Measurements from ENCODE around the gene FBXL12. TPM values are rescaled to one million over a fixed set of nuclear protein-coding genes. Genes with fewer than 3 reads are reported as not detected.
A peak's percentile ranks its signal among the peaks of the same experiment; 100 is the strongest.
"Not testable (repeated sequence)": the region's sequence is repeated elsewhere in the genome, so short reads cannot be mapped to it uniquely, and the experiment has no call there.

The FBXL12 gene
- total and polyA plus RNA-seq, 2 experiments from 2014 or later: 23.5 to 25.4 TPM

DNA sequence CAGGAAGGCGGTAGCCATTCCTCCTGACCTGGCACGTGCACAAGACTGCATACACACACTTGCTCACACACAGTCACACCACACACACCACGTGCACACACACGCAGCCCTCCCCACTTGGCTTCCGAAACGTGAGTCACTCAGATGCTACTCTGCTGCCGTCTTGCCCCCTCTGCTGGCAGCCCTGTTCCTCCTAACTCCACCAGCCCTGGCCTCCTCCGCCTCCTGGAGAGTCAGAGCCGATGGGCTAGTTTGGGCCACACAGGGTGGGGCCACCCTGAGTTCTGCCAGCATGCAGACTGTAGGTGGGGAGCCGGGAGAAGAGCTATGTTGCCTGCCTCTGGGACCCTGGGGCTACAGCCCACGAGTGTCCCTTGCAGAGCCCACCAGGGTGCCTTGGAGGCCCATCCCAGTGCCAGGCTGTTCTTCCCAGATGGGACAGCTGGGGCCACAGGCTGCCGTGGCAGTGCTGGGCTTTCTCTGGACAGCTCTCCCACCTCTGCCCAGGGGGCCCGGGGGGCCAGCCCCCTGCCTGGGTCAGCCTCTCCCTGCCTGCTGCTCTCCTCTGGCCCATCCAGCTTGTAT is 28.3 kb upstream of the FBXL12 start:
- H3K36me3 ChIP-seq (ENCODE audit: insufficient read depth): no peaks in the 10 kb centered on the region
- no peak overlapping the region for H2AFZ ChIP-seq
- H3K4me3 ChIP-seq: no peak overlapping the region
- H3K4me1 Mint-ChIP-seq: peaks cover 23% of the 10 kb centered on the region
- peaks cover 9% of the 10 kb centered on the region for H3K27me3 Mint-ChIP-seq (ENCODE audit: insufficient read depth, low read depth, poor library complexity)
- H3K27ac Mint-ChIP-seq: peak overlapping the region; percentile 31; the same call in 1 of the 2 replicates
- no peak overlapping the region for H3K27ac ChIP-seq (ENCODE audit: low read depth)
- H3K9me3 Mint-ChIP-seq: peaks cover 4% of the 10 kb centered on the region; the same call in 2 of the 3 replicates
- no peak overlapping the region for H3K4me3 Mint-ChIP-seq
- no peaks in the 10 kb centered on the region for H3K79me2 ChIP-seq (replicated peaks; ENCODE audit: insufficient read depth)
- H3K27me3 ChIP-seq (ENCODE audit: insufficient read depth): no peaks in the 10 kb centered on the region
- H4K20me1 ChIP-seq (replicated peaks; ENCODE audit: insufficient read depth): peaks cover 8% of the 10 kb centered on the region; the same call in 1 of the 2 replicates
- DNase-seq (ENCODE audit: low spot score) (peak; percentile 77), ATAC-seq (peak; percentile 72)
- H3K4me2 ChIP-seq: no peak overlapping the region
- H3K4me1 ChIP-seq (ENCODE audit: insufficient read depth): peaks cover 10% of the 10 kb centered on the region; the same call in 1 of the 2 replicates
- 0 out of 2 replicates have a peak, but pooled peaks have one; percentile 12 for TF ChIP-seq CREB1 (CRISPR knock-in tag; IDR thresholded peaks at IDR 0.05; ENCODE audit: low read depth)
- TF ChIP-seq, protein P1, sequence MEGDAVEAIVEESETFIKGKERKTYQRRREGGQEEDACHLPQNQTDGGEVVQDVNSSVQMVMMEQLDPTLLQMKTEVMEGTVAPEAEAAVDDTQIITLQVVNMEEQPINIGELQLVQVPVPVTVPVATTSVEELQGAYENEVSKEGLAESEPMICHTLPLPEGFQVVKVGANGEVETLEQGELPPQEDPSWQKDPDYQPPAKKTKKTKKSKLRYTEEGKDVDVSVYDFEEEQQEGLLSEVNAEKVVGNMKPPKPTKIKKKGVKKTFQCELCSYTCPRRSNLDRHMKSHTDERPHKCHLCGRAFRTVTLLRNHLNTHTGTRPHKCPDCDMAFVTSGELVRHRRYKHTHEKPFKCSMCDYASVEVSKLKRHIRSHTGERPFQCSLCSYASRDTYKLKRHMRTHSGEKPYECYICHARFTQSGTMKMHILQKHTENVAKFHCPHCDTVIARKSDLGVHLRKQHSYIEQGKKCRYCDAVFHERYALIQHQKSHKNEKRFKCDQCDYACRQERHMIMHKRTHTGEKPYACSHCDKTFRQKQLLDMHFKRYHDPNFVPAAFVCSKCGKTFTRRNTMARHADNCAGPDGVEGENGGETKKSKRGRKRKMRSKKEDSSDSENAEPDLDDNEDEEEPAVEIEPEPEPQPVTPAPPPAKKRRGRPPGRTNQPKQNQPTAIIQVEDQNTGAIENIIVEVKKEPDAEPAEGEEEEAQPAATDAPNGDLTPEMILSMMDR (conservative IDR thresholded peaks at IDR 0.05; ENCODE audit: low read depth in 2 of 2): peak; percentile 59 to 84
- TF ChIP-seq, protein P2, sequence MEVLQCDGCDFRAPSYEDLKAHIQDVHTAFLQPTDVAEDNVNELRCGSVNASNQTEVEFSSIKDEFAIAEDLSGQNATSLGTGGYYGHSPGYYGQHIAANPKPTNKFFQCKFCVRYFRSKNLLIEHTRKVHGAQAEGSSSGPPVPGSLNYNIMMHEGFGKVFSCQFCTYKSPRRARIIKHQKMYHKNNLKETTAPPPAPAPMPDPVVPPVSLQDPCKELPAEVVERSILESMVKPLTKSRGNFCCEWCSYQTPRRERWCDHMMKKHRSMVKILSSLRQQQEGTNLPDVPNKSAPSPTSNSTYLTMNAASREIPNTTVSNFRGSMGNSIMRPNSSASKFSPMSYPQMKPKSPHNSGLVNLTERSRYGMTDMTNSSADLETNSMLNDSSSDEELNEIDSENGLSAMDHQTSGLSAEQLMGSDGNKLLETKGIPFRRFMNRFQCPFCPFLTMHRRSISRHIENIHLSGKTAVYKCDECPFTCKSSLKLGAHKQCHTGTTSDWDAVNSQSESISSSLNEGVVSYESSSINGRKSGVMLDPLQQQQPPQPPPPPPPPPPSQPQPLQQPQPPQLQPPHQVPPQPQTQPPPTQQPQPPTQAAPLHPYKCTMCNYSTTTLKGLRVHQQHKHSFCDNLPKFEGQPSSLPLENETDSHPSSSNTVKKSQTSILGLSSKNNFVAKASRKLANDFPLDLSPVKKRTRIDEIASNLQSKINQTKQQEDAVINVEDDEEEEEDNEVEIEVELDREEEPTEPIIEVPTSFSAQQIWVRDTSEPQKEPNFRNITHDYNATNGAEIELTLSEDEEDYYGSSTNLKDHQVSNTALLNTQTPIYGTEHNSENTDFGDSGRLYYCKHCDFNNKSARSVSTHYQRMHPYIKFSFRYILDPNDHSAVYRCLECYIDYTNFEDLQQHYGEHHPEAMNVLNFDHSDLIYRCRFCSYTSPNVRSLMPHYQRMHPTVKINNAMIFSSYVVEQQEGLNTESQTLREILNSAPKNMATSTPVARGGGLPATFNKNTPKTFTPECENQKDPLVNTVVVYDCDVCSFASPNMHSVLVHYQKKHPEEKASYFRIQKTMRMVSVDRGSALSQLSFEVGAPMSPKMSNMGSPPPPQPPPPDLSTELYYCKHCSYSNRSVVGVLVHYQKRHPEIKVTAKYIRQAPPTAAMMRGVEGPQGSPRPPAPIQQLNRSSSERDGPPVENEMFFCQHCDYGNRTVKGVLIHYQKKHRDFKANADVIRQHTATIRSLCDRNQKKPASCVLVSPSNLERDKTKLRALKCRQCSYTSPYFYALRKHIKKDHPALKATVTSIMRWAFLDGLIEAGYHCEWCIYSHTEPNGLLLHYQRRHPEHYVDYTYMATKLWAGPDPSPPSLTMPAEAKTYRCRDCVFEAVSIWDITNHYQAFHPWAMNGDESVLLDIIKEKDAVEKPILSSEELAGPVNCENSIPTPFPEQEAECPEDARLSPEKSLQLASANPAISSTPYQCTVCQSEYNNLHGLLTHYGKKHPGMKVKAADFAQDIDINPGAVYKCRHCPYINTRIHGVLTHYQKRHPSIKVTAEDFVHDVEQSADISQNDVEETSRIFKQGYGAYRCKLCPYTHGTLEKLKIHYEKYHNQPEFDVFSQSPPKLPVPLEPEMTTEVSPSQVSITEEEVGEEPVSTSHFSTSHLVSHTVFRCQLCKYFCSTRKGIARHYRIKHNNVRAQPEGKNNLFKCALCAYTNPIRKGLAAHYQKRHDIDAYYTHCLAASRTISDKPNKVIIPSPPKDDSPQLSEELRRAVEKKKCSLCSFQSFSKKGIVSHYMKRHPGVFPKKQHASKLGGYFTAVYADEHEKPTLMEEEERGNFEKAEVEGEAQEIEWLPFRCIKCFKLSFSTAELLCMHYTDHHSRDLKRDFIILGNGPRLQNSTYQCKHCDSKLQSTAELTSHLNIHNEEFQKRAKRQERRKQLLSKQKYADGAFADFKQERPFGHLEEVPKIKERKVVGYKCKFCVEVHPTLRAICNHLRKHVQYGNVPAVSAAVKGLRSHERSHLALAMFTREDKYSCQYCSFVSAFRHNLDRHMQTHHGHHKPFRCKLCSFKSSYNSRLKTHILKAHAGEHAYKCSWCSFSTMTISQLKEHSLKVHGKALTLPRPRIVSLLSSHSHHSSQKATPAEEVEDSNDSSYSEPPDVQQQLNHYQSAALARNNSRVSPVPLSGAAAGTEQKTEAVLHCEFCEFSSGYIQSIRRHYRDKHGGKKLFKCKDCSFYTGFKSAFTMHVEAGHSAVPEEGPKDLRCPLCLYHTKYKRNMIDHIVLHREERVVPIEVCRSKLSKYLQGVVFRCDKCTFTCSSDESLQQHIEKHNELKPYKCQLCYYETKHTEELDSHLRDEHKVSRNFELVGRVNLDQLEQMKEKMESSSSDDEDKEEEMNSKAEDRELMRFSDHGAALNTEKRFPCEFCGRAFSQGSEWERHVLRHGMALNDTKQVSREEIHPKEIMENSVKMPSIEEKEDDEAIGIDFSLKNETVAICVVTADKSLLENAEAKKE (CRISPR knock-in tag; IDR thresholded peaks at IDR 0.05): no peak
- peaks cover 31% of the 10 kb centered on the region for H3K36me3 Mint-ChIP-seq (ENCODE audit: low read depth)
- no peaks in the 10 kb centered on the region for H3K9me2 ChIP-seq (ENCODE audit: insufficient read depth)
- no peaks in the 10 kb centered on the region for H3F3A ChIP-seq (replicated peaks; ENCODE audit: low read depth)

DNA sequence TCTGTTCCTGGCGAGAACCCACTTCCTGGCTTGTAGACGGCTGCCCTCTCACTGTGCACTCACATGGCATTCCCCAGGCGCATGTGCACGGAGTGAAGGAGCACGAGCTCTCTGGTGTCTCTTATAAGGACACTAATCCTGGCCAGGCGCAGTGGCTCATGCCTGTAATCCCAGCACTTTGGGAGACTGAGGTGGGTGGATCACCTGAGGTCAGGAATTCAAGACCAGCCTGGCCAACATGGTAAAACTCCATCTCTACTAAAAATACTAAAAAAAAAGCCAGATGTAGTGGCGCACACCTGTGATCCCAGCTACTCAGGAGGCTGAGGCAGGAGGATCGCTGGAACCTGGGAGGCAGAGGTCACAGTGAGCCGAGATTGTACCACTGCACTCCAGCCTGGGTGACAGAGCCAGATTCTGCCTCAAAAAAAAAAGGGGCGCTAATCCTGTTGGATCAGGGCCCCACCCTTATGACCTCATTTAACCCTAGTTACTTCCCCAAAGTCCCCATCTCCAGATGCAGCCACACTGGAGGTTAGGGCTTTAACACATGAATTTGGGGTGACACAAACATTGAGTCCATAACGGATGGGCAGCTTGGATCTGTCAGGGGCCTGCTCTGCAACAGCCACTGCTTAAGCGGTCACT is 24.9 kb upstream of the FBXL12 start:
- H2AFZ ChIP-seq; H3K36me3 ChIP-seq (ENCODE audit: insufficient read depth); H3K4me1 Mint-ChIP-seq; H3K27ac Mint-ChIP-seq; H3K27me3 Mint-ChIP-seq (ENCODE audit: insufficient read depth, low read depth, poor library complexity); ATAC-seq; H3K27me3 ChIP-seq (ENCODE audit: insufficient read depth); H3K4me2 ChIP-seq; H3K79me2 ChIP-seq (replicated peaks; ENCODE audit: insufficient read depth); H3F3A ChIP-seq (replicated peaks; ENCODE audit: low read depth); H3K9me3 Mint-ChIP-seq; H3K4me3 Mint-ChIP-seq; H3K4me3 ChIP-seq; H3K27ac ChIP-seq (ENCODE audit: low read depth); H4K20me1 ChIP-seq (replicated peaks; ENCODE audit: insufficient read depth); H3K4me1 ChIP-seq (ENCODE audit: insufficient read depth); DNase-seq (ENCODE audit: low spot score); H3K9me2 ChIP-seq (ENCODE audit: insufficient read depth): not testable (repeated sequence)
- H3K36me3 Mint-ChIP-seq (ENCODE audit: low read depth): peaks cover 62% of the 10 kb centered on the region

All from GM23338 (cell line).